Sciatic nerve (tissue), 2 donors: ENCODE results near the gene SMPX. TPM values are rescaled to one million over a fixed set of nuclear protein-coding genes. Genes with fewer than 3 reads are reported as not detected.

Source experiments
- ATAC-seq: fragments of 200-7000 bp; cut with Tn5 transposase; one replicate; pipeline ENCODE4 v1.9.1; 2020; ENCODE audit warnings: mild to moderate bottlenecking, moderate library complexity
- DNase-seq: peaks from one replicate; pipeline ENCODE4 v3.0.0-alpha.2; 2020; ENCODE audit warnings: low spot score
- intact Hi-C: fragments of 100-400 bp; cut with DNase I; formaldehyde crosslinking; loops from one replicate; pipeline ENCODE4 v1.14.2; 2022
- total RNA-seq: library from RNA; stranded (reverse); fragmentation: NEBNext Ultra II Directional; extraction: Animal tissue kit (Norgen Biotek cat#: 25700); gene quantifications from one replicate; pipeline ENCODE4 v1.2.1, GENCODE V29; 2021
- donor health status: DM: no; HTN: no; CAD: no.
- donor health status: DM: no; HTN: no; CAD: no.

The SMPX gene
- total RNA-seq, 1 donor from 2014 or later: not detected

GRCh38 chrX:21723084-21723483, 34.8 kb downstream of the SMPX start:
- DNase-seq (no peak), ATAC-seq (no peak)
- intact Hi-C loops: no loop called here

- intact Hi-C loops: no loop called here
Observed at GRCh38 chrX:21721195-21721594, 36.7 kb downstream of the SMPX start.

GRCh38 chrX:21718575-21718974, 39.3 kb downstream of the SMPX start:
- ATAC-seq (no peak), DNase-seq (no peak)
- intact Hi-C loops: loop anchor here (5.0 kb wide), 1 partner anchor 1766 kb away; no protein-coding TSS in a partner anchor

More at GRCh38 chrX:21721195-21721594, 36.7 kb downstream of the SMPX start:
- DNase-seq (no peak), ATAC-seq (no peak)

GRCh38 chrX:21717802-21718201, 40.1 kb downstream of the SMPX start:
- DNase-seq: no peak
- ATAC-seq: no peak
- intact Hi-C loops: loop anchor here (5.0 kb wide), 1 partner anchor 1766 kb away; no protein-coding TSS in a partner anchor

GRCh38 chrX:21715825-21716224, 42.1 kb downstream of the SMPX start:
- no peak for ATAC-seq
- DNase-seq: no peak
- intact Hi-C loops: loop anchor here (5.0 kb wide), 1 partner anchor 1764 kb away; no protein-coding TSS in a partner anchor

- no peak for ATAC-seq
Observed at GRCh38 chrX:21715337-21715736, 42.6 kb downstream of the SMPX start.

GRCh38 chrX:21711848-21712197, 46.1 kb downstream of the SMPX start:
- DNase-seq (no peak), ATAC-seq (no peak)
- intact Hi-C loops: no loop called here

More at GRCh38 chrX:21715337-21715736, 42.6 kb downstream of the SMPX start:
- intact Hi-C loops: loop anchor here (5.0 kb wide), 1 partner anchor 1763 kb away; no protein-coding TSS in a partner anchor
- no peak for DNase-seq

- ATAC-seq (no peak), DNase-seq (no peak)
- intact Hi-C loops: no loop called here
Observed at GRCh38 chrX:21711129-21711847, 46.6 kb downstream of the SMPX start.

- DNase-seq (no peak), ATAC-seq (no peak)
- intact Hi-C loops: no loop called here
Observed at GRCh38 chrX:21708116-21708515, 49.8 kb downstream of the SMPX start.

GRCh38 chrX:21705225-21705624, 52.7 kb downstream of the SMPX start:
- no peak for DNase-seq
- intact Hi-C loops: no loop called here
- no peak for ATAC-seq

GRCh38 chrX:21702725-21703124, 55.2 kb downstream of the SMPX start:
- ATAC-seq (no peak), DNase-seq (no peak)
- intact Hi-C loops: no loop called here

- no peak for ATAC-seq
- intact Hi-C loops: no loop called here
- no peak for DNase-seq
Observed at GRCh38 chrX:21700967-21701366, 56.9 kb downstream of the SMPX start.

GRCh38 chrX:21700275-21700674, 57.6 kb downstream of the SMPX start:
- intact Hi-C loops: no loop called here
- DNase-seq: no peak
- no peak for ATAC-seq

GRCh38 chrX:21699136-21699535, 58.8 kb downstream of the SMPX start:
- intact Hi-C loops: no loop called here
- ATAC-seq (no peak), DNase-seq (no peak)

GRCh38 chrX:21698272-21698671, 59.6 kb downstream of the SMPX start:
- DNase-seq: no peak
- intact Hi-C loops: no loop called here
- no peak for ATAC-seq

GRCh38 chrX:21691512-21692018, 66.4 kb downstream of the SMPX start:
- intact Hi-C loops: no loop called here
- DNase-seq (no peak), ATAC-seq (no peak)

GRCh38 chrX:21683941-21684340, 74.0 kb downstream of the SMPX start:
- intact Hi-C loops: no loop called here
- no peak for ATAC-seq
- DNase-seq: no peak

- intact Hi-C loops: no loop called here
- ATAC-seq (no peak), DNase-seq (no peak)
Observed at GRCh38 chrX:21678048-21678612, 79.8 kb downstream of the SMPX start.

GRCh38 chrX:21675931-21676330, 82.0 kb downstream of the SMPX start:
- ATAC-seq: no peak
- no peak for DNase-seq
- intact Hi-C loops: no loop called here

- DNase-seq (no peak), ATAC-seq (no peak)
- intact Hi-C loops: no loop called here
Observed at GRCh38 chrX:21674430-21675186, 83.3 kb downstream of the SMPX start.
